HepG2 (cell line): ENCODE data around the gene ITGA6. TPM values are rescaled to one million over a fixed set of nuclear protein-coding genes. Genes with fewer than 3 reads are reported as not detected.

Source experiments
- HMG20B ChIP-seq: conservative IDR thresholded peaks from 2 replicates; pipeline ENCODE4 v1.6.1; 2016; ENCODE audit warnings: missing genetic modification reagents, missing compliant biosample characterization
- SMC3 ChIP-seq: IDR thresholded peaks from 2 replicates; pipeline ENCODE4 v1.6.1; 2011; ENCODE audit warnings: low read length, improper control_type of control experiment
- TBX2 ChIP-seq: sonication (generic); formaldehyde crosslinking; IDR thresholded peaks from 2 replicates; pipeline ENCODE4 v1.5.0; 2020; ENCODE audit warnings: missing genetic modification reagents, mild to moderate bottlenecking, borderline replicate concordance
- TCF12 ChIP-seq, 2 experiments: fragments of 450-650 bp in 1 of 2; sonication (generic) in 1 of 2; formaldehyde crosslinking in 1 of 2; IDR thresholded peaks; 2 replicates each; pipeline versions ENCODE4 v1.6.1 to v1.8.0; 2017 to 2022; ENCODE audit warnings: antibody characterized with exemption in 1 of 2, mild to moderate bottlenecking in 1 of 2, missing genetic modification reagents in 1 of 2, moderate library complexity in 1 of 2
- ZNF761 ChIP-seq: sonication (generic); formaldehyde crosslinking; conservative IDR thresholded peaks from 2 replicates; pipeline ENCODE4 v1.4.0; 2020; ENCODE audit warnings: mild to moderate bottlenecking, missing genetic modification reagents
- polyA plus RNA-seq, 8 experiments: library from polyadenylated mRNA; depleted of rRNA in 3 of 8; stranded (reverse) in 7 of 8; unstranded in 1 of 8; fragments of >200 nt; fragmentation: Illumina TruSeq in 4 of 8; extraction: Trizol in 4 of 8; gene quantifications; 2 replicates each; pipeline versions ENCODE4 v1.2.1 to v1.2.3, GENCODE V29; 2011 to 2016; ENCODE audit warnings: low read depth in 4 of 8, missing spikeins in 1 of 8, mixed read lengths in 1 of 8; ENCODE audit not compliant: insufficient read depth in 1 of 8
- total RNA-seq, 5 experiments: library from RNA; depleted of rRNA; stranded (reverse); fragments of >200 nt; fragmentation: Illumina TruSeq; extraction: Trizol; gene quantifications; 2 replicates each; pipeline ENCODE4 v1.2.3, GENCODE V29; 2016; ENCODE audit warnings: low read depth in 1 of 5
- TF ChIP-seq, protein P1 (sequence below): IDR thresholded peaks from 2 replicates; pipeline ENCODE4 v1.6.1; 2016
- TF ChIP-seq, protein P2 (sequence below), 2 experiments: IDR thresholded peaks; 2 replicates each; pipeline ENCODE4 v1.6.1; 2011 to 2012; ENCODE audit warnings: low read length in 2 of 2, borderline replicate concordance in 1 of 2, low read depth in 1 of 2, mild to moderate bottlenecking in 1 of 2, moderate library complexity in 1 of 2
- TF ChIP-seq, protein P3 (sequence below): sonication (generic); formaldehyde crosslinking; IDR thresholded peaks from 2 replicates; pipeline ENCODE4 v1.5.1; 2020; ENCODE audit warnings: mild to moderate bottlenecking, missing genetic modification reagents, moderate library complexity
- TF ChIP-seq, protein P4 (sequence below): sonication (generic); formaldehyde crosslinking; IDR thresholded peaks from 2 replicates; pipeline ENCODE4 v1.8.0; 2022; ENCODE audit warnings: missing genetic modification reagents, low read depth, mild to moderate bottlenecking, borderline replicate concordance
- TF ChIP-seq, protein P5 (sequence below): sonication (generic); formaldehyde crosslinking; IDR thresholded peaks from 2 replicates; pipeline ENCODE4 v1.4.0; 2020; ENCODE audit warnings: missing genetic modification reagents

Gene ITGA6
- total and polyA plus RNA-seq, 2 of the 13 experiments (the other 11 are each of a cell fraction or from before 2014, with no cell fraction given), result 24.0 to 92.5 TPM

DNA sequence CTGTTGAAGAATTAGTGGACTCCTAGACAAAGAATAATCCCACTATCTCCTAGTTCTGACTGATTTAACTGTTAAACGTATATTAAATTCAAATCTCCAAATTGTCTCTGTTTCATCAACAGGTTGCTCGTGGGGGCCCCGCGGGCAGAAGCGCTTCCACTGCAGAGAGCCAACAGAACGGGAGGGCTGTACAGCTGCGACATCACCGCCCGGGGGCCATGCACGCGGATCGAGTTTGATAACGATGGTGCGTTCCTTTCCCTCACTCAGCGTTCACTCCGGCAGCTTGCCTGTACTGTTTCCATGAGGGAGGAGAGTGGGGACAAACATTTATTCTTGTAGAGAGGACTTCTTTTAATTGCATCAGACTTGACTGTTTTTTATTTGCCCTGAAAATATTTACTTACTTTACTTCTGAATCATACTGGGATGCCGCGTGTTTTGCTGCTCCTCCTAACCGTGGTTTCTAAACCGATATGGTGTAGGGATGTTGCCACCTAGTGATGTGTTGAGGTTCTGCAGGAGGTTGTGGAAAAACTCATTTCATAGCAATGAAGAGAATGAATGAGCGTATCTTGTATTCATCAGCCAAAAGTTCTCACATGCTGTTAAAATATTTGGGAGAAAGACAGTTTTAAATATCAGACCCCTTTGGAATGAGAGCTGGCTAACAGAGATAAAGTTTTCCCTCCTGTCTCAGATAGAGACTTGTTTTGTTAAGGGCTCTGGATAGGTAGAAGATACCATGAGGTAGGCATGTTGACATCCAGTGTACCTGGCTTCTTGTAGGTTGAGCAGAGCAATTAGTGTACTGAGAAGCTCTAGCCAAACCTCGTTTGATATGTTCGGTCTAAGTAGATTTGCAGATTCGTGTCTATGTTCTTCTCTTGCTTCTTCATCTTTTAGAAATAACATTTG is 38.3 kb downstream of the ITGA6 start (continued):
- TF ChIP-seq, protein P1, sequence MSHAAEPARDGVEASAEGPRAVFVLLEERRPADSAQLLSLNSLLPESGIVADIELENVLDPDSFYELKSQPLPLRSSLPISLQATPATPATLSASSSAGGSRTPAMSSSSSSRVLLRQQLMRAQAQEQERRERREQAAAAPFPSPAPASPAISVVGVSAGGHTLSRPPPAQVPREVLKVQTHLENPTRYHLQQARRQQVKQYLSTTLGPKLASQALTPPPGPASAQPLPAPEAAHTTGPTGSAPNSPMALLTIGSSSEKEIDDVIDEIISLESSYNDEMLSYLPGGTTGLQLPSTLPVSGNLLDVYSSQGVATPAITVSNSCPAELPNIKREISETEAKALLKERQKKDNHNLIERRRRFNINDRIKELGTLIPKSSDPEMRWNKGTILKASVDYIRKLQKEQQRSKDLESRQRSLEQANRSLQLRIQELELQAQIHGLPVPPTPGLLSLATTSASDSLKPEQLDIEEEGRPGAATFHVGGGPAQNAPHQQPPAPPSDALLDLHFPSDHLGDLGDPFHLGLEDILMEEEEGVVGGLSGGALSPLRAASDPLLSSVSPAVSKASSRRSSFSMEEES (CRISPR knock-in tag), result 0 out of 2 replicates have a peak, but pooled peaks have one; percentile 39
- TF ChIP-seq TBX2 (CRISPR knock-in tag), result peak; percentile 49; the same call in 1 of the 2 replicates
- 0 out of 2 replicates have a peak, but pooled peaks have one; percentile 31 for TF ChIP-seq ZNF761 (CRISPR knock-in tag)
- TF ChIP-seq HMG20B (CRISPR knock-in tag), result peak; percentile 68; the same call in 1 of the 2 replicates
- TF ChIP-seq, protein P2, sequence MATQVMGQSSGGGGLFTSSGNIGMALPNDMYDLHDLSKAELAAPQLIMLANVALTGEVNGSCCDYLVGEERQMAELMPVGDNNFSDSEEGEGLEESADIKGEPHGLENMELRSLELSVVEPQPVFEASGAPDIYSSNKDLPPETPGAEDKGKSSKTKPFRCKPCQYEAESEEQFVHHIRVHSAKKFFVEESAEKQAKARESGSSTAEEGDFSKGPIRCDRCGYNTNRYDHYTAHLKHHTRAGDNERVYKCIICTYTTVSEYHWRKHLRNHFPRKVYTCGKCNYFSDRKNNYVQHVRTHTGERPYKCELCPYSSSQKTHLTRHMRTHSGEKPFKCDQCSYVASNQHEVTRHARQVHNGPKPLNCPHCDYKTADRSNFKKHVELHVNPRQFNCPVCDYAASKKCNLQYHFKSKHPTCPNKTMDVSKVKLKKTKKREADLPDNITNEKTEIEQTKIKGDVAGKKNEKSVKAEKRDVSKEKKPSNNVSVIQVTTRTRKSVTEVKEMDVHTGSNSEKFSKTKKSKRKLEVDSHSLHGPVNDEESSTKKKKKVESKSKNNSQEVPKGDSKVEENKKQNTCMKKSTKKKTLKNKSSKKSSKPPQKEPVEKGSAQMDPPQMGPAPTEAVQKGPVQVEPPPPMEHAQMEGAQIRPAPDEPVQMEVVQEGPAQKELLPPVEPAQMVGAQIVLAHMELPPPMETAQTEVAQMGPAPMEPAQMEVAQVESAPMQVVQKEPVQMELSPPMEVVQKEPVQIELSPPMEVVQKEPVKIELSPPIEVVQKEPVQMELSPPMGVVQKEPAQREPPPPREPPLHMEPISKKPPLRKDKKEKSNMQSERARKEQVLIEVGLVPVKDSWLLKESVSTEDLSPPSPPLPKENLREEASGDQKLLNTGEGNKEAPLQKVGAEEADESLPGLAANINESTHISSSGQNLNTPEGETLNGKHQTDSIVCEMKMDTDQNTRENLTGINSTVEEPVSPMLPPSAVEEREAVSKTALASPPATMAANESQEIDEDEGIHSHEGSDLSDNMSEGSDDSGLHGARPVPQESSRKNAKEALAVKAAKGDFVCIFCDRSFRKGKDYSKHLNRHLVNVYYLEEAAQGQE (IDR thresholded peaks at IDR 0.05; ENCODE audit: borderline replicate concordance in 1 of 2, low read depth in 1 of 2, low read length in 2 of 2), result no peak
- TF ChIP-seq, protein P3, sequence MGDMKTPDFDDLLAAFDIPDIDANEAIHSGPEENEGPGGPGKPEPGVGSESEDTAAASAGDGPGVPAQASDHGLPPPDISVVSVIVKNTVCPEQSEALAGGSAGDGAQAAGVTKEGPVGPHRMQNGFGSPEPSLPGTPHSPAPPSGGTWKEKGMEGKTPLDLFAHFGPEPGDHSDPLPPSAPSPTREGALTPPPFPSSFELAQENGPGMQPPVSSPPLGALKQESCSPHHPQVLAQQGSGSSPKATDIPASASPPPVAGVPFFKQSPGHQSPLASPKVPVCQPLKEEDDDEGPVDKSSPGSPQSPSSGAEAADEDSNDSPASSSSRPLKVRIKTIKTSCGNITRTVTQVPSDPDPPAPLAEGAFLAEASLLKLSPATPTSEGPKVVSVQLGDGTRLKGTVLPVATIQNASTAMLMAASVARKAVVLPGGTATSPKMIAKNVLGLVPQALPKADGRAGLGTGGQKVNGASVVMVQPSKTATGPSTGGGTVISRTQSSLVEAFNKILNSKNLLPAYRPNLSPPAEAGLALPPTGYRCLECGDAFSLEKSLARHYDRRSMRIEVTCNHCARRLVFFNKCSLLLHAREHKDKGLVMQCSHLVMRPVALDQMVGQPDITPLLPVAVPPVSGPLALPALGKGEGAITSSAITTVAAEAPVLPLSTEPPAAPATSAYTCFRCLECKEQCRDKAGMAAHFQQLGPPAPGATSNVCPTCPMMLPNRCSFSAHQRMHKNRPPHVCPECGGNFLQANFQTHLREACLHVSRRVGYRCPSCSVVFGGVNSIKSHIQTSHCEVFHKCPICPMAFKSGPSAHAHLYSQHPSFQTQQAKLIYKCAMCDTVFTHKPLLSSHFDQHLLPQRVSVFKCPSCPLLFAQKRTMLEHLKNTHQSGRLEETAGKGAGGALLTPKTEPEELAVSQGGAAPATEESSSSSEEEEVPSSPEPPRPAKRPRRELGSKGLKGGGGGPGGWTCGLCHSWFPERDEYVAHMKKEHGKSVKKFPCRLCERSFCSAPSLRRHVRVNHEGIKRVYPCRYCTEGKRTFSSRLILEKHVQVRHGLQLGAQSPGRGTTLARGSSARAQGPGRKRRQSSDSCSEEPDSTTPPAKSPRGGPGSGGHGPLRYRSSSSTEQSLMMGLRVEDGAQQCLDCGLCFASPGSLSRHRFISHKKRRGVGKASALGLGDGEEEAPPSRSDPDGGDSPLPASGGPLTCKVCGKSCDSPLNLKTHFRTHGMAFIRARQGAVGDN (CRISPR knock-in tag), result peak; percentile 80
- TF ChIP-seq SMC3, result peak; percentile 98
- TF ChIP-seq, protein P4, sequence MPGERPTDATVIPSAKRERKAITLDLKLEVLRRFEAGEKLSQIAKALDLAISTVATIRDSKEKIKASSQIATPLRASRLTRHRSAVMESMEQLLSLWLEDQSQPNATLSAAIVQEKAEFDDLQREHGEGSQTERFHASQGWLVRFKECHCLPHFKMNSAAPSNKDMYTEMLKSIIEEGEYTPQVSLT (CRISPR knock-in tag), result no peak
- no peak for TF ChIP-seq TCF12 (IDR thresholded peaks at IDR 0.05)
- TF ChIP-seq TCF12 (CRISPR knock-in tag; IDR thresholded peaks at IDR 0.05), result no peak
- TF ChIP-seq, protein P5, sequence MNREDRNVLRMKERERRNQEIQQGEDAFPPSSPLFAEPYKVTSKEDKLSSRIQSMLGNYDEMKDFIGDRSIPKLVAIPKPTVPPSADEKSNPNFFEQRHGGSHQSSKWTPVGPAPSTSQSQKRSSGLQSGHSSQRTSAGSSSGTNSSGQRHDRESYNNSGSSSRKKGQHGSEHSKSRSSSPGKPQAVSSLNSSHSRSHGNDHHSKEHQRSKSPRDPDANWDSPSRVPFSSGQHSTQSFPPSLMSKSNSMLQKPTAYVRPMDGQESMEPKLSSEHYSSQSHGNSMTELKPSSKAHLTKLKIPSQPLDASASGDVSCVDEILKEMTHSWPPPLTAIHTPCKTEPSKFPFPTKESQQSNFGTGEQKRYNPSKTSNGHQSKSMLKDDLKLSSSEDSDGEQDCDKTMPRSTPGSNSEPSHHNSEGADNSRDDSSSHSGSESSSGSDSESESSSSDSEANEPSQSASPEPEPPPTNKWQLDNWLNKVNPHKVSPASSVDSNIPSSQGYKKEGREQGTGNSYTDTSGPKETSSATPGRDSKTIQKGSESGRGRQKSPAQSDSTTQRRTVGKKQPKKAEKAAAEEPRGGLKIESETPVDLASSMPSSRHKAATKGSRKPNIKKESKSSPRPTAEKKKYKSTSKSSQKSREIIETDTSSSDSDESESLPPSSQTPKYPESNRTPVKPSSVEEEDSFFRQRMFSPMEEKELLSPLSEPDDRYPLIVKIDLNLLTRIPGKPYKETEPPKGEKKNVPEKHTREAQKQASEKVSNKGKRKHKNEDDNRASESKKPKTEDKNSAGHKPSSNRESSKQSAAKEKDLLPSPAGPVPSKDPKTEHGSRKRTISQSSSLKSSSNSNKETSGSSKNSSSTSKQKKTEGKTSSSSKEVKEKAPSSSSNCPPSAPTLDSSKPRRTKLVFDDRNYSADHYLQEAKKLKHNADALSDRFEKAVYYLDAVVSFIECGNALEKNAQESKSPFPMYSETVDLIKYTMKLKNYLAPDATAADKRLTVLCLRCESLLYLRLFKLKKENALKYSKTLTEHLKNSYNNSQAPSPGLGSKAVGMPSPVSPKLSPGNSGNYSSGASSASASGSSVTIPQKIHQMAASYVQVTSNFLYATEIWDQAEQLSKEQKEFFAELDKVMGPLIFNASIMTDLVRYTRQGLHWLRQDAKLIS (CRISPR knock-in tag), result no peak
